Gastrocnemius medialis (tissue), 4 donors: ENCODE measurements around the gene SLC18B1. TPM values are rescaled to one million over a fixed set of nuclear protein-coding genes. Genes with fewer than 3 reads are reported as not detected.

ENCODE experiments used
- ATAC-seq, 2 donors: fragments of 150-250 bp; one replicate each; pipeline ENCODE4 v1.9.1; 2016
- DNase-seq, 2 donors: peaks; one replicate each; pipeline ENCODE4 v3.0.0-alpha.2; 2019
- H3K27ac ChIP-seq, 4 donors: fragments of 200-600 bp; sonication (generic); 1 replicate in 1 of 4; 2 replicates in 3 of 4; pipeline ENCODE4 v1.5.1; 2016 to 2018; ENCODE audit warnings: mild to moderate bottlenecking in 2 of 4, moderate library complexity in 1 of 4
- H3K27me3 ChIP-seq, 3 donors: fragments of 200-600 bp; sonication (generic) in 2 of 3; 1 replicate in 1 of 3; 2 replicates in 2 of 3; pipeline versions ENCODE4 v1.5.1 to v1.6.0; 2016 to 2019; ENCODE audit warnings: mild to moderate bottlenecking in 1 of 3, moderate library complexity in 1 of 3
- H3K36me3 ChIP-seq, 2 donors: fragments of 200-600 bp; sonication (generic) in 1 of 2; one replicate each; pipeline ENCODE4 v1.5.1; 2017 to 2018
- H3K4me1 ChIP-seq, 2 donors: fragments of 200-600 bp; sonication (generic) in 1 of 2; one replicate each; pipeline ENCODE4 v1.5.1; 2016 to 2017; ENCODE audit warnings: mild to moderate bottlenecking in 2 of 2
- H3K4me3 ChIP-seq, 4 donors: fragments of 200-600 bp; sonication (generic) in 3 of 4; 1 replicate in 1 of 4; 2 replicates in 3 of 4; pipeline ENCODE4 v1.5.1; 2016 to 2019; ENCODE audit warnings: mild to moderate bottlenecking in 2 of 4
- H3K9me3 ChIP-seq, 3 donors: fragments of 200-600 bp; sonication (generic) in 2 of 3; 1 replicate in 1 of 3; 2 replicates in 2 of 3; pipeline ENCODE4 v1.5.1; 2016 to 2019
- CTCF ChIP-seq, 5 experiments: fragments of 450-650 bp in 3 of 5; fragments of 200-600 bp in 2 of 5; sonication (generic) in 2 of 5; IDR thresholded peaks in 4 of 5; conservative IDR thresholded peaks in 1 of 5; 1 replicate in 4 of 5; 2 replicates in 1 of 5; pipeline ENCODE4 v1.5.1; 2016 to 2019; ENCODE audit warnings: antibody characterized with exemption in 5 of 5, mild to moderate bottlenecking in 3 of 5, moderate library complexity in 3 of 5
- POLR2A ChIP-seq, 2 donors: fragments of 450-650 bp; IDR thresholded peaks; one replicate each; pipeline ENCODE4 v1.6.1; 2017; ENCODE audit warnings: antibody characterized with exemption in 2 of 2, mild to moderate bottlenecking in 2 of 2, moderate library complexity in 2 of 2
- in situ Hi-C, 4 donors: fragments of 200-750 bp; cut with MboI; loops; one replicate each; pipeline versions ENCODE4 v1.15.0 to v1.8.0; 2017; ENCODE audit warnings: low sequenced_read_pairs in 4 of 4
- intact Hi-C: fragments of 100-400 bp; cut with DNase I; formaldehyde crosslinking; loops from one replicate; pipeline ENCODE4 v1.15.1; 2023; ENCODE audit warnings: low total_unique reads
- total RNA-seq, 4 donors: library from RNA; depleted of rRNA; stranded (reverse); fragments of >200 nt; gene quantifications; one replicate each; pipeline versions ENCODE4 v1.1.0 to v1.2.3, GENCODE V29; 2016

SLC18B1 gene
- total RNA-seq, 4 donors from 2014 or later = 0.58 to 7.4 (median 1.5) TPM

- intact Hi-C loops (no loop called here), in situ Hi-C loops (loop anchor here in 2 of 4 donors (25.0 kb wide), 2 partner anchors 732 to 1082 kb away; no protein-coding TSS in a partner anchor)
- Histone ChIP-seq H3K9me3 (no peaks in the 10 kb centered on the region), H3K27ac (no peak overlapping the region), H3K4me1 (no peaks in the 10 kb centered on the region), H3K27me3 (no peaks in the 10 kb centered on the region), H3K36me3 (no peaks in the 10 kb centered on the region), H3K4me3 (no peak overlapping the region)
- no peak for TF ChIP-seq POLR2A (IDR thresholded peaks at IDR 0.05)
- TF ChIP-seq CTCF (IDR thresholded peaks at IDR 0.05 in 4 of 5, conservative IDR thresholded peaks at IDR 0.05 in 1 of 5) = peak in 1 of 5 experiments; percentile 34
- ATAC-seq = peak in 1 of 2 donors; percentile 80
- no peak for DNase-seq
These were observed 31.9 kb upstream of the SLC18B1 start for GRCh38 chr6:132830334-132830751.

GRCh38 chr6:132820629-132821381, 22.4 kb upstream of the SLC18B1 start:
- peak; percentile 13 to 30 for ATAC-seq
- DNase-seq = no peak
- Histone ChIP-seq H3K27me3 (no peaks in the 10 kb centered on the region), H3K27ac (peak overlapping the region in 3 of 4 donors; percentile 21 to 85 (median 62)), H3K36me3 (peaks cover 0 to 44% of the 10 kb centered on the region in 2 donors), H3K9me3 (no peaks in the 10 kb centered on the region), H3K4me3 (no peak overlapping the region), H3K4me1 (peaks cover 30 to 32% of the 10 kb centered on the region in 2 donors)
- in situ Hi-C loops (loop anchor here in 3 of 4 donors (10.0 to 25.0 kb wide), 3 partner anchors 309 to 1241 kb away; partner anchors contain the start of genes SLC2A12 (in 1 of the 3) and STX7 (in 1 of the 3)), intact Hi-C loops (no loop called here)
- no peak for TF ChIP-seq CTCF (IDR thresholded peaks at IDR 0.05 in 4 of 5, conservative IDR thresholded peaks at IDR 0.05 in 1 of 5)
- TF ChIP-seq POLR2A (IDR thresholded peaks at IDR 0.05) = no peak

GRCh38 chr6:132819405-132820161, 21.1 kb upstream of the SLC18B1 start:
- ATAC-seq = no peak
- TF ChIP-seq CTCF (IDR thresholded peaks at IDR 0.05 in 4 of 5, conservative IDR thresholded peaks at IDR 0.05 in 1 of 5) (no peak), POLR2A (IDR thresholded peaks at IDR 0.05) (no peak)
- Histone ChIP-seq H3K4me1 (peaks cover 36 to 41% of the 10 kb centered on the region in 2 donors), H3K4me3 (no peak overlapping the region), H3K9me3 (no peaks in the 10 kb centered on the region), H3K27me3 (no peaks in the 10 kb centered on the region), H3K27ac (peak overlapping the region; percentile 17 to 96 (median 57)), H3K36me3 (peaks cover 0 to 50% of the 10 kb centered on the region in 2 donors)
- no peak for DNase-seq
- intact Hi-C loops (loop anchor here (10.0 kb wide), 2 partner anchors 615 to 1355 kb away; no protein-coding TSS in a partner anchor), in situ Hi-C loops (loop anchor here in 3 of 4 donors (10.0 to 25.0 kb wide), 3 partner anchors 307 to 1243 kb away; partner anchors contain the start of genes SLC2A12 (in 1 of the 3) and STX7 (in 1 of the 3))

GRCh38 chr6:132818404-132819359, 20.2 kb upstream of the SLC18B1 start:
- Histone ChIP-seq H3K9me3 (no peaks in the 10 kb centered on the region), H3K4me3 (no peak overlapping the region), H3K27me3 (no peaks in the 10 kb centered on the region), H3K36me3 (peaks cover 0 to 50% of the 10 kb centered on the region in 2 donors), H3K4me1 (peaks cover 36 to 41% of the 10 kb centered on the region in 2 donors), H3K27ac (peak overlapping the region; percentile 22 to 96 (median 57))
- intact Hi-C loops (loop anchor here (10.0 kb wide), 2 partner anchors 616 to 1356 kb away; no protein-coding TSS in a partner anchor), in situ Hi-C loops (loop anchor here in 2 of 4 donors (25.0 kb wide), 2 partner anchors 306 to 1244 kb away; partner anchors contain the start of genes SLC2A12 (in 1 of the 2) and STX7 (in 1 of the 2))
- no peak for TF ChIP-seq POLR2A (IDR thresholded peaks at IDR 0.05)
- DNase-seq = peak in 1 of 2 donors; percentile 42
- no peak for ATAC-seq
